Measurements from ENCODE around the gene CLCA1. TPM values are rescaled to one million over a fixed set of nuclear protein-coding genes. Genes with fewer than 3 reads are reported as not detected.
A peak's percentile ranks its signal among the peaks of the same experiment; 100 is the strongest.

CLCA1 gene
- total RNA-seq, 1 donor from 2014 or later = not detected

GRCh38 chr1:86453664-86454063 lies 15.1 kb upstream of the CLCA1 start:
- intact Hi-C loops (cut with DNase I) = no loop called here
- ATAC-seq (no peak), DNase-seq (ENCODE audit: missing footprints) (no peak)

- intact Hi-C loops (cut with DNase I) = no loop called here
- ATAC-seq = no peak
- no peak for DNase-seq (ENCODE audit: missing footprints)
Observed at GRCh38 chr1:86455073-86455472, 13.7 kb upstream of the CLCA1 start.

- ATAC-seq (no peak), DNase-seq (ENCODE audit: missing footprints) (no peak)
- intact Hi-C loops (cut with DNase I) = no loop called here
Observed at GRCh38 chr1:86460998-86461397, 7.7 kb upstream of the CLCA1 start.

- DNase-seq (ENCODE audit: missing footprints) (no peak), ATAC-seq (no peak)
- intact Hi-C loops (cut with DNase I) = no loop called here
Observed at GRCh38 chr1:86461482-86461881, 7.2 kb upstream of the CLCA1 start.

GRCh38 chr1:86464819-86465218 lies 3.9 kb upstream of the CLCA1 start:
- DNase-seq (ENCODE audit: missing footprints) (no peak), ATAC-seq (no peak)
- intact Hi-C loops (cut with DNase I) = no loop called here

GRCh38 chr1:86466109-86466844 lies 2.5 kb upstream of the CLCA1 start:
- intact Hi-C loops (cut with DNase I) = no loop called here
- ATAC-seq (no peak), DNase-seq (ENCODE audit: missing footprints) (no peak)

- no peak for DNase-seq (ENCODE audit: missing footprints)
- intact Hi-C loops (cut with DNase I) = no loop called here
- ATAC-seq = no peak
Observed at GRCh38 chr1:86466986-86467385, 1.7 kb upstream of the CLCA1 start.

- intact Hi-C loops (cut with DNase I) = loop anchor here (5.0 to 10.0 kb wide), 2 partner anchors 36 to 214 kb away; no protein-coding TSS in a partner anchor
- ATAC-seq (no peak), DNase-seq (ENCODE audit: missing footprints) (no peak)
Observed at GRCh38 chr1:86470859-86471258, 2.1 kb downstream of the CLCA1 start.

- no peak for ATAC-seq
- no peak for DNase-seq (ENCODE audit: missing footprints)
- intact Hi-C loops (cut with DNase I) = loop anchor here (5.0 to 10.0 kb wide), 2 partner anchors 36 to 214 kb away; no protein-coding TSS in a partner anchor
Observed at GRCh38 chr1:86471291-86471690, 2.6 kb downstream of the CLCA1 start.

GRCh38 chr1:86472152-86472551 lies 3.4 kb downstream of the CLCA1 start:
- no peak for DNase-seq (ENCODE audit: missing footprints)
- intact Hi-C loops (cut with DNase I) = loop anchor here (5.0 to 10.0 kb wide), 2 partner anchors 35 to 213 kb away; no protein-coding TSS in a partner anchor
- ATAC-seq = no peak

GRCh38 chr1:86472767-86473166 lies 4.0 kb downstream of the CLCA1 start:
- DNase-seq (ENCODE audit: missing footprints) = no peak
- intact Hi-C loops (cut with DNase I) = loop anchor here (5.0 to 10.0 kb wide), 2 partner anchors 35 to 212 kb away; no protein-coding TSS in a partner anchor

GRCh38 chr1:86477256-86477655 lies 8.5 kb downstream of the CLCA1 start:
- intact Hi-C loops (cut with DNase I) = loop anchor here (10.0 kb wide), 1 partner anchor 208 kb away; no protein-coding TSS in a partner anchor
- no peak for ATAC-seq
- DNase-seq (ENCODE audit: missing footprints) = no peak

More at GRCh38 chr1:86472767-86473166, 4.0 kb downstream of the CLCA1 start:
- no peak for ATAC-seq

- intact Hi-C loops (cut with DNase I) = loop anchor here (10.0 kb wide), 1 partner anchor 207 kb away; no protein-coding TSS in a partner anchor
- DNase-seq (ENCODE audit: missing footprints) = no peak
- no peak for ATAC-seq
Observed at GRCh38 chr1:86477682-86478081, 9.0 kb downstream of the CLCA1 start.

- no peak for DNase-seq (ENCODE audit: missing footprints)
- peak; percentile 13 for ATAC-seq
- intact Hi-C loops (cut with DNase I) = loop anchor here (10.0 kb wide), 1 partner anchor 206 kb away; no protein-coding TSS in a partner anchor
Observed at GRCh38 chr1:86478416-86479156, 9.9 kb downstream of the CLCA1 start.

GRCh38 chr1:86481966-86482365 lies 13.2 kb downstream of the CLCA1 start:
- intact Hi-C loops (cut with DNase I) = no loop called here
- DNase-seq (ENCODE audit: missing footprints) (no peak), ATAC-seq (no peak)

GRCh38 chr1:86487131-86487810 lies 18.5 kb downstream of the CLCA1 start:
- intact Hi-C loops (cut with DNase I) = no loop called here
- peak; percentile 73 for DNase-seq (ENCODE audit: missing footprints)
- peak; percentile 92 for ATAC-seq

- DNase-seq (ENCODE audit: missing footprints) = no peak
- peak; percentile 49 for ATAC-seq
- intact Hi-C loops (cut with DNase I) = no loop called here
Observed at GRCh38 chr1:86487811-86488141, 19.0 kb downstream of the CLCA1 start.

- ATAC-seq (no peak), DNase-seq (ENCODE audit: missing footprints) (no peak)
- intact Hi-C loops (cut with DNase I) = no loop called here
Observed at GRCh38 chr1:86489242-86489878, 20.6 kb downstream of the CLCA1 start.
